SK-N-SH (cell line): Measurements from ENCODE around the gene TUBB4A.

ENCODE experiments used
- CTCF ChIP-seq: fragments of 200-600 bp; sonication (generic); IDR thresholded peaks from 2 replicates; pipeline ENCODE4 v1.6.1; 2017; ENCODE audit warnings: antibody characterized with exemption, mild to moderate bottlenecking, moderate library complexity
- EZH2phosphoT487 ChIP-seq: fragments of 200-600 bp; sonication (generic); IDR thresholded peaks from 2 replicates; pipeline ENCODE4 v1.6.1; 2017; ENCODE audit warnings: low read depth, mixed run types, mild to moderate bottlenecking, antibody characterized with exemption, moderate library complexity, borderline replicate concordance
- POLR2AphosphoS5 ChIP-seq: IDR thresholded peaks from 2 replicates; pipeline ENCODE4 v1.6.1; 2012; ENCODE audit warnings: low read depth, low read length

- TF ChIP-seq POLR2AphosphoS5 (no peak), CTCF (no peak), EZH2phosphoT487 (no peak)
Observed at GRCh38 chr19:6514926-6515544, 12.9 kb upstream of the TUBB4A start.
